ENCODE data around the gene RASA2. TPM values are rescaled to one million over a fixed set of nuclear protein-coding genes. Genes with fewer than 3 reads are reported as not detected.

RASA2 gene
- total RNA-seq, 6 experiments from 2014 or later: 12.6 to 17.7 (median 14.5) TPM

DNA sequence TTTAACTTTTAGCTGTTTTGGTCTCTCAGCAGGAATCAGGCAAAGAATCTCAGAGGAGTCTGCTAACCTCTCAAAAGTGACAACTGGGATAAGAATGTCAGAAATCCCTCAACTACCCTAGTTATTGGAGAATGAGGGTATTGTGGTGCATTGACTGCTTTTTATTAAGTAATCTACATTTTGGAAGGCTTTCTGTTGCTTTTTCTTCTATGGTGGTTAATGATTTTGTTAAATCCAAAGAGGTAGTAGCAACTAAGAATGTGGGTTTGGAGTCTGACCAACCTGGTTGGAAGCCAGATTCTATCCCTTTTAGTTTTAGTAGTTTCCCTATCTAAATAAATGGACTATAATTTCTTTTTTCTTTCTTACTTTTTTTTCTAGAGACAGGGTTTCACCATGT, 156.6 kb downstream of the RASA2 start:
- no peaks in the 10 kb centered on the region for H3K36me3 Mint-ChIP-seq (ENCODE audit: low read depth)
- TF ChIP-seq, protein P1, sequence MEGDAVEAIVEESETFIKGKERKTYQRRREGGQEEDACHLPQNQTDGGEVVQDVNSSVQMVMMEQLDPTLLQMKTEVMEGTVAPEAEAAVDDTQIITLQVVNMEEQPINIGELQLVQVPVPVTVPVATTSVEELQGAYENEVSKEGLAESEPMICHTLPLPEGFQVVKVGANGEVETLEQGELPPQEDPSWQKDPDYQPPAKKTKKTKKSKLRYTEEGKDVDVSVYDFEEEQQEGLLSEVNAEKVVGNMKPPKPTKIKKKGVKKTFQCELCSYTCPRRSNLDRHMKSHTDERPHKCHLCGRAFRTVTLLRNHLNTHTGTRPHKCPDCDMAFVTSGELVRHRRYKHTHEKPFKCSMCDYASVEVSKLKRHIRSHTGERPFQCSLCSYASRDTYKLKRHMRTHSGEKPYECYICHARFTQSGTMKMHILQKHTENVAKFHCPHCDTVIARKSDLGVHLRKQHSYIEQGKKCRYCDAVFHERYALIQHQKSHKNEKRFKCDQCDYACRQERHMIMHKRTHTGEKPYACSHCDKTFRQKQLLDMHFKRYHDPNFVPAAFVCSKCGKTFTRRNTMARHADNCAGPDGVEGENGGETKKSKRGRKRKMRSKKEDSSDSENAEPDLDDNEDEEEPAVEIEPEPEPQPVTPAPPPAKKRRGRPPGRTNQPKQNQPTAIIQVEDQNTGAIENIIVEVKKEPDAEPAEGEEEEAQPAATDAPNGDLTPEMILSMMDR (IDR thresholded peaks at IDR 0.05): no peak
- H3K27ac Mint-ChIP-seq: no peak overlapping the region
- no peaks in the 10 kb centered on the region for H3K9me3 Mint-ChIP-seq
- peaks cover 13% of the 10 kb centered on the region for H3K4me1 Mint-ChIP-seq (ENCODE audit: low read depth)
- peaks cover 3% of the 10 kb centered on the region for H3K27me3 Mint-ChIP-seq (ENCODE audit: insufficient read depth)
- peak; percentile 27 for DNase-seq
- H3K4me3 Mint-ChIP-seq: no peak overlapping the region

DNA sequence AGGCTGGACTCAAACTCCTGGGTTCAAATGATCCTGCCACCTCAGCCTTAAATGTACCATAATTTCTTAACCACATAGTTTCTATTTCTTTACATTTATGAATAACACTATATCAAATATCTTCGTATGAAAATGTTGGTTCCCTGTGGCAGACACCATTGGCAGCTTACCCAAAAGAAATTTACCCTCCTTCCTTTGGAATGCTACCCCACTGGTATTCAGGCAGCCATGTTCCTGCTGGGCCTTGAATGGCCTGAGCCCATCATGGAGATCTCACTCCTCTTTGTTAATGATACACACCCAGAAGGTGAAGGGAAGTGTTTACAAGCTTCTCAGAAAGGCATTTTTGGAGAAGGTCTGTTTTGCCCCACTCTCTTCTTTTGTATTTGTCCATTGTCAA, 157.0 kb downstream of the RASA2 start:
- no peak overlapping the region for H3K27ac Mint-ChIP-seq
- TF ChIP-seq, protein P1 (IDR thresholded peaks at IDR 0.05): no peak
- no peaks in the 10 kb centered on the region for H3K36me3 Mint-ChIP-seq (ENCODE audit: low read depth)
- DNase-seq: no peak
- peaks cover 3% of the 10 kb centered on the region for H3K27me3 Mint-ChIP-seq (ENCODE audit: insufficient read depth)
- peaks cover 13% of the 10 kb centered on the region for H3K4me1 Mint-ChIP-seq (ENCODE audit: low read depth)
- no peaks in the 10 kb centered on the region for H3K9me3 Mint-ChIP-seq
- H3K4me3 Mint-ChIP-seq: no peak overlapping the region

DNA sequence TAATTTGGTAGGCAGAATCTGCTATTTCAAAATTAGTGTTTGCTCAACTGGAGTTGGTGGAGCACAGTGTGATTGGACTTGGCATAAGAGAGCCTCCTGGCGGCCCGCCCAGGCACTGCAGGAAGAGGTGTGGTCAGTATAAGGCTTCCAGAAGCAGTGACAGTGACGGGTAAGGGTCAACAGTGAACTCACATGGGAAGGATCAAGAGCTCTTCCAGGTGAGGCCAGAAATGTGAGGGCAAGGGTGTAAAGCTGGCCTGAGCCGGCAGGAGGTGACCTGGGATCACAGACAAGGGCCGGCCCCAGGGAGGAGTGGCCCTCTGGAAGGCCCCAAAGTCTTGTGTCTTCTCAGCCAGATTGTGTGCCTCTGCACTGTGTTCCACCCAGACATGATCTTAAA, 158.1 kb downstream of the RASA2 start:
- Mint-ChIP-seq H3K4me3 (no peak overlapping the region), H3K27ac (peak overlapping the region; percentile 18), H3K9me3 (no peaks in the 10 kb centered on the region), H3K36me3 (ENCODE audit: low read depth) (no peaks in the 10 kb centered on the region), H3K4me1 (ENCODE audit: low read depth) (peaks cover 13% of the 10 kb centered on the region), H3K27me3 (ENCODE audit: insufficient read depth) (peaks cover 4% of the 10 kb centered on the region)
- peak; percentile 53 for DNase-seq
- TF ChIP-seq, protein P1 (IDR thresholded peaks at IDR 0.05): peak; percentile 86

DNA sequence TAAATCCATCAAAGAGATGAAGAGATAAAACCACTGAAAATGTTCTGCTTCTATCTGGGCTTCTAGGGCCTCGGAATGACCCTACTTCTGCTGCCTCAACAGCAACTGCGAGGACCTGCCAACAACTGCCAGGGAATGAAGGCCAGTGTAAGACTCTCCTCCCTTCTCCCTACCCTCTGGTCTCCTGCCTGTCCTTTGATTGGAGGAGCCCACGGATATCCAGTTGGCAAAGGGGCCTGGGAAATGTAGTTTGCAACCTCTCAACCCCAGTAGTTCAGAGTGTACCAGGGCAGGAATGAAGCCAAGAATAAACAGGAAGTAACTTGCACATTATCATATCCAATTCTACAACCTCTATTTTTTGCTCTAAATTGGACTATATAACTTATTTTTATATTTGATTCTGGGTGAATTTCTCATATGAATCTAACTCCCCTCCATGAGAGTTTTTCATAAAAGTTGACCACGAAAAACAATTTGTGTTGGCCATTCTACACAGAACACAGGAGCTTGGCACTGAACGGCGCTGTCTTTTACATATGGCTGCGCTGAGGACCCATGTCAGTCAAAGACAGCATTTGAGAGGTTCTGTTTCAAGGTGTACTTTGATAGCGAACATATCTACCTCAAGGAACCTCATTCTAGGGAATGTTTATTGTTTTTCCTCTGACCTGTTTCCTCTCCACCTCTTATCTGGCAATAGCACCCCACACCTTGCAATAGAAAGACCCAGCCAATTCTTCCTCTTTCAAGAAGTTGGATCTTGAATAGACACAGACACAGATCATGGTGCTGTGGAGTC, 160.1 kb downstream of the RASA2 start:
- Mint-ChIP-seq H3K4me1 (ENCODE audit: low read depth) (peaks cover 13% of the 10 kb centered on the region), H3K27me3 (ENCODE audit: insufficient read depth) (peaks cover 9% of the 10 kb centered on the region), H3K36me3 (ENCODE audit: low read depth) (no peaks in the 10 kb centered on the region), H3K27ac (no peak overlapping the region), H3K4me3 (no peak overlapping the region), H3K9me3 (no peaks in the 10 kb centered on the region)
- DNase-seq: peak; percentile 20
- TF ChIP-seq, protein P1 (IDR thresholded peaks at IDR 0.05): no peak

DNA sequence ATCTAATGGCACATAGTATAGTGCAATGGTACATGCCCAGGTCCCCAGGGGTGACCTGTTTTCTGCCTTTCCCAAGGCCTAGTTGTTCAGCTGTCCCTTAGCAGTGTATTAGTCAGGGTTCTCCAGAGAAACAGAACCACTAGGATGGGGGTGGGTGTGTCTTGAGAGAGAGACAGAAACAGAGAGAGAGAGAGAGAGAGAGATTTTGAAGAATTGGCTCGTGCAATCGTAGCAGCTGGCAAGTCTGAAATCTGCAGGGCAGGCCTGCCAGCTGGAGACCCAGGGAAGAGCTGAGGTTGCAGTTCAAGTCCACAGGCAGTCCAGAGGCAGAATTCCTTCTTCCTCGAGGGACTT, 160.7 kb downstream of the RASA2 start:
- Mint-ChIP-seq H3K27ac (no peak overlapping the region), H3K4me3 (no peak overlapping the region), H3K4me1 (ENCODE audit: low read depth) (peaks cover 13% of the 10 kb centered on the region), H3K9me3 (no peaks in the 10 kb centered on the region), H3K36me3 (ENCODE audit: low read depth) (no peaks in the 10 kb centered on the region), H3K27me3 (ENCODE audit: insufficient read depth) (peaks cover 9% of the 10 kb centered on the region)
- DNase-seq: no peak
- TF ChIP-seq, protein P1 (IDR thresholded peaks at IDR 0.05): no peak

Data from HFFc6 (cell line).